HepG2 (cell line): ENCODE results near the gene ADPRM. TPM values are rescaled to one million over a fixed set of nuclear protein-coding genes. Genes with fewer than 3 reads are reported as not detected.

ENCODE experiments used
- FOXA3 ChIP-seq: IDR thresholded peaks from 2 replicates; pipeline ENCODE4 v1.6.1; 2016; ENCODE audit warnings: missing genetic modification reagents, missing compliant biosample characterization
- GPN1 ChIP-seq: sonication (generic); formaldehyde crosslinking; IDR thresholded peaks from 2 replicates; pipeline ENCODE4 v1.5.1; 2020; ENCODE audit warnings: missing genetic modification reagents, borderline replicate concordance
- KMT2A ChIP-seq: sonication (generic); formaldehyde crosslinking; IDR thresholded peaks from 2 replicates; pipeline ENCODE4 v1.4.0; 2020; ENCODE audit warnings: missing genetic modification reagents
- MATR3 ChIP-seq: sonication (generic); formaldehyde crosslinking; IDR thresholded peaks from 2 replicates; pipeline ENCODE4 v1.4.0; 2020; ENCODE audit warnings: missing genetic modification reagents
- MXD4 ChIP-seq: IDR thresholded peaks from 2 replicates; pipeline ENCODE4 v1.6.1; 2016; ENCODE audit warnings: mild to moderate bottlenecking, missing biosample characterization, missing genetic modification reagents
- NFKBIZ ChIP-seq: IDR thresholded peaks from 2 replicates; pipeline ENCODE4 v1.6.1; 2018; ENCODE audit warnings: missing genetic modification reagents, missing compliant biosample characterization
- PAF1 ChIP-seq: IDR thresholded peaks from 2 replicates; pipeline ENCODE4 v1.6.1; 2016; ENCODE audit warnings: missing genetic modification reagents, missing compliant biosample characterization
- POGK ChIP-seq: sonication (generic); formaldehyde crosslinking; conservative IDR thresholded peaks from 2 replicates; pipeline ENCODE4 v1.8.0; 2022; ENCODE audit warnings: mild to moderate bottlenecking, moderate library complexity, missing genetic modification reagents
- RBAK ChIP-seq: sonication (generic); formaldehyde crosslinking; IDR thresholded peaks from 2 replicates; pipeline ENCODE4 v1.5.1; 2020; ENCODE audit warnings: mild to moderate bottlenecking, missing genetic modification reagents
- SALL1 ChIP-seq: sonication (generic); formaldehyde crosslinking; IDR thresholded peaks from 2 replicates; pipeline ENCODE4 v1.8.0; 2022; ENCODE audit warnings: mild to moderate bottlenecking, missing genetic modification reagents
- SIX1 ChIP-seq: sonication (generic); formaldehyde crosslinking; IDR thresholded peaks from 2 replicates; pipeline ENCODE4 v1.4.0; 2020; ENCODE audit warnings: missing genetic modification reagents, borderline replicate concordance
- TRIM22 ChIP-seq: fragments of 450-650 bp; IDR thresholded peaks from 2 replicates; pipeline ENCODE4 v1.6.1; 2017
- ZBED4 ChIP-seq: sonication (generic); formaldehyde crosslinking; IDR thresholded peaks from 2 replicates; pipeline ENCODE4 v1.4.0; 2020; ENCODE audit warnings: missing genetic modification reagents, borderline replicate concordance
- ZFX ChIP-seq: sonication (generic); formaldehyde crosslinking; IDR thresholded peaks from 2 replicates; pipeline ENCODE4 v1.4.0; 2020; ENCODE audit warnings: mild to moderate bottlenecking, low read depth, missing genetic modification reagents, moderate library complexity
- ZMYM4 ChIP-seq: sonication (generic); formaldehyde crosslinking; IDR thresholded peaks from 2 replicates; pipeline ENCODE4 v1.8.1; 2023; ENCODE audit warnings: mild to moderate bottlenecking, missing genetic modification reagents
- ZNF329 ChIP-seq: sonication (generic); formaldehyde crosslinking; IDR thresholded peaks from 2 replicates; pipeline ENCODE4 v1.9.0; 2021; ENCODE audit warnings: low read depth, mild to moderate bottlenecking, missing genetic modification reagents
- ZNF414 ChIP-seq: sonication (generic); formaldehyde crosslinking; IDR thresholded peaks from 2 replicates; pipeline ENCODE4 v1.5.0; 2020; ENCODE audit warnings: missing genetic modification reagents
- ZNF530 ChIP-seq: sonication (generic); formaldehyde crosslinking; IDR thresholded peaks from 2 replicates; pipeline ENCODE4 v1.5.0; 2020; ENCODE audit warnings: low read depth, mild to moderate bottlenecking, missing genetic modification reagents
- ZNF781 ChIP-seq: sonication (generic); formaldehyde crosslinking; IDR thresholded peaks from 2 replicates; pipeline ENCODE4 v1.5.1; 2020; ENCODE audit warnings: borderline replicate concordance, mild to moderate bottlenecking, missing genetic modification reagents; ENCODE audit errors: not compliant biosample characterization
- polyA plus RNA-seq, 8 experiments: library from polyadenylated mRNA; depleted of rRNA in 3 of 8; stranded (reverse) in 7 of 8; unstranded in 1 of 8; fragments of >200 nt; fragmentation: Illumina TruSeq in 4 of 8; extraction: Trizol in 4 of 8; gene quantifications; 2 replicates each; pipeline versions ENCODE4 v1.2.1 to v1.2.3, GENCODE V29; 2011 to 2016; ENCODE audit warnings: low read depth in 4 of 8, missing spikeins in 1 of 8, mixed read lengths in 1 of 8; ENCODE audit not compliant: insufficient read depth in 1 of 8
- total RNA-seq, 5 experiments: library from RNA; depleted of rRNA; stranded (reverse); fragments of >200 nt; fragmentation: Illumina TruSeq; extraction: Trizol; gene quantifications; 2 replicates each; pipeline ENCODE4 v1.2.3, GENCODE V29; 2016; ENCODE audit warnings: low read depth in 1 of 5
- TF ChIP-seq, protein P1 (sequence below): sonication (generic); formaldehyde crosslinking; IDR thresholded peaks from 2 replicates; pipeline ENCODE4 v1.8.0; 2023; ENCODE audit warnings: mild to moderate bottlenecking, missing genetic modification reagents
- TF ChIP-seq, protein P2 (sequence below): sonication (generic); formaldehyde crosslinking; IDR thresholded peaks from 2 replicates; pipeline ENCODE4 v1.9.0; 2022; ENCODE audit warnings: missing genetic modification reagents, mild to moderate bottlenecking, borderline replicate concordance

The ADPRM gene
- total and polyA plus RNA-seq, 2 of the 13 experiments (the other 11 are each of a cell fraction or from before 2014, with no cell fraction given): 5.6 to 10.8 TPM

- TF ChIP-seq ZNF414 (no peak), PAF1 (no peak), POGK (CRISPR knock-in tag) (no peak), MXD4 (no peak), ZNF329 (no peak), RBAK (no peak), SALL1 (peak; percentile 38; the same call in 1 of the 2 replicates), ZMYM4 (CRISPR knock-in tag) (no peak), ZNF781 (no peak), ZBED4 (CRISPR knock-in tag) (no peak), ZNF530 (no peak), GPN1 (CRISPR knock-in tag) (no peak), TRIM22 (no peak), MATR3 (CRISPR knock-in tag) (no peak), ZFX (CRISPR knock-in tag) (no peak), KMT2A (CRISPR knock-in tag) (no peak), NFKBIZ (CRISPR knock-in tag) (no peak), SIX1 (CRISPR knock-in tag) (no peak), FOXA3 (CRISPR knock-in tag) (peak; percentile 10; the same call in 1 of the 2 replicates)
- TF ChIP-seq, protein P1, sequence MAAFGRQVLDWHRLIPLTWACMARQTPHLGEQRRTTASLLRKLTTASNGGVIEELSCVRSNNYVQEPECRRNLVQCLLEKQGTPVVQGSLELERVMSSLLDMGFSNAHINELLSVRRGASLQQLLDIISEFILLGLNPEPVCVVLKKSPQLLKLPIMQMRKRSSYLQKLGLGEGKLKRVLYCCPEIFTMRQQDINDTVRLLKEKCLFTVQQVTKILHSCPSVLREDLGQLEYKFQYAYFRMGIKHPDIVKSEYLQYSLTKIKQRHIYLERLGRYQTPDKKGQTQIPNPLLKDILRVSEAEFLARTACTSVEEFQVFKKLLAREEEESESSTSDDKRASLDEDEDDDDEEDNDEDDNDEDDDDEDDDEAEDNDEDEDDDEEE (CRISPR knock-in tag): no peak
- TF ChIP-seq, protein P2, sequence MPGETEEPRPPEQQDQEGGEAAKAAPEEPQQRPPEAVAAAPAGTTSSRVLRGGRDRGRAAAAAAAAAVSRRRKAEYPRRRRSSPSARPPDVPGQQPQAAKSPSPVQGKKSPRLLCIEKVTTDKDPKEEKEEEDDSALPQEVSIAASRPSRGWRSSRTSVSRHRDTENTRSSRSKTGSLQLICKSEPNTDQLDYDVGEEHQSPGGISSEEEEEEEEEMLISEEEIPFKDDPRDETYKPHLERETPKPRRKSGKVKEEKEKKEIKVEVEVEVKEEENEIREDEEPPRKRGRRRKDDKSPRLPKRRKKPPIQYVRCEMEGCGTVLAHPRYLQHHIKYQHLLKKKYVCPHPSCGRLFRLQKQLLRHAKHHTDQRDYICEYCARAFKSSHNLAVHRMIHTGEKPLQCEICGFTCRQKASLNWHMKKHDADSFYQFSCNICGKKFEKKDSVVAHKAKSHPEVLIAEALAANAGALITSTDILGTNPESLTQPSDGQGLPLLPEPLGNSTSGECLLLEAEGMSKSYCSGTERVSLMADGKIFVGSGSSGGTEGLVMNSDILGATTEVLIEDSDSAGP (CRISPR knock-in tag): no peak
Measured at GRCh38 chr17:10737168-10737622, 39.8 kb downstream of the ADPRM start (continued).
